Stimulated activated CD8-positive, alpha-beta memory T cell treated with anti-CD3 and anti-CD28 coated beads, Interleukin-12 subunit alpha, Interleukin-12 subunit beta, amount 100 ng/mL, for 24 hours (primary cell): ENCODE results near the gene ANXA3.

Experiments used
- DNase-seq: peaks from one replicate; pipeline ENCODE4 v3.0.0-alpha.2; 2020; ENCODE audit errors: extremely low read depth

Gene ANXA3

GRCh38 chr4:78644744-78645330 lies 93.3 kb downstream of the ANXA3 start:
- no peak for DNase-seq

GRCh38 chr4:78645853-78646757 lies 94.5 kb downstream of the ANXA3 start:
- no peak for DNase-seq

GRCh38 chr4:78647272-78647671 lies 95.7 kb downstream of the ANXA3 start:
- DNase-seq = no peak

GRCh38 chr4:78648640-78649363 lies 97.2 kb downstream of the ANXA3 start:
- DNase-seq = no peak

DNA sequence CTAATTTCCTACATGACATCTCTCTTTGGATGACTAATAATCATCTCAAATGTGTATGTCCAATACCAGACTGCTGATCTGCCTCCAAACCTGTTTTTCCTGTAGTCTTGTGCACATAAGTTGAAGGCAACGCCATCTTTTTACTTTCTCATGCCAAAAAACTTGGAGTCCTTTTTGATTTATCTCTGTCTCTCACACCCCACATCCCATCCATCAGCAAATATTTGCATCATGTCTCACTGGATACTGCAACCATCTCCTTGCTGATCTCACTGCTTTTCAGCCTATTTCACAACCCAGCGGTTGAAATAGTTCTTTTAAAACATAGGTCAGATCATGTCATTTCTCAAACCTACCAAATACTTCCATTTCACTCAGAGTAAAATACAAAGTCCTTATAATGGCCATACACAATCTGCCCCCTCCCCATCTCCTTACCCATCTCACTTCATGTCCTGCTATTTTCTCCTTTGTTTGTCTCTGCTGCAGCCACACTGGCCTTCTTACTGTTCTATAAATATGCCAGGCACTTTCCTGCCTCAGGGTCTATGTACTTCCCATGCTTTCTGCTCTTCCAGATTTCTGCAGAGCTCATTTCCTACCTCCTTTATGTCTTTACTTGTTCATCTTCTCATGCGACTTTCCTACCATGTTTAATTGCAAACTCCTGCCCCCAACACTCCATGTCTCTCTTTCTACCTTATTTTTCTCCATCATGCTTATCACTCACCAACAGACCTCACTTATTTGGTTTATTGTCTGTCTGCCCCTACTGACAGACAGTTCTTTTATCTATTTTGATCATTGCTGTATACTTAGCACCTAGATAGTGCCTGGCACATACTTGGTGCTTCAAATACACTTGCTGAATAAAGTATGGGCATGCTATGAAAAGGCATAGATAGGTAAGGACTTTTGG lies 98.8 kb downstream of the ANXA3 start:
- no peak for DNase-seq

- DNase-seq = no peak
These were observed 99.8 kb downstream of the ANXA3 start for GRCh38 chr4:78651250-78651860.

- DNase-seq = no peak
These were observed 100.8 kb downstream of the ANXA3 start for GRCh38 chr4:78652282-78652876.

DNA sequence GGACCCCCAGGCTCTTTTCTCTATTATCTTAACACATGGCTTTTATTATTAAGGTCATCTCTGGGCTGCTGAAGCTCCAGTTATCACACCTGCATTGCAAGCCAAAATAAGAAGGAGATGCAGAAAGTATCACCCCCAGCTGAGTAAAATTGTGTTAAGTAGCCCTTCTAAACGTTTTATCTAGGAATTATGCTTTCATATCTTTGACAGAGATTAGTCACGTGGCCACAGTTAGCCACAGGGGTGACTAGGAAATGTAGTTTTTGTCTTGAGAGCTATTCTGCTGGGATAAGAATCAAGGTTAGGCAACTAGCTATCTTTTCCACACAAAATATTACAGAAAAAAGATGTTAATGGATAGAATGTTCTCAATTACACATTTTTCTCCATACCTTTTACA lies 102.1 kb downstream of the ANXA3 start:
- DNase-seq = no peak

DNA sequence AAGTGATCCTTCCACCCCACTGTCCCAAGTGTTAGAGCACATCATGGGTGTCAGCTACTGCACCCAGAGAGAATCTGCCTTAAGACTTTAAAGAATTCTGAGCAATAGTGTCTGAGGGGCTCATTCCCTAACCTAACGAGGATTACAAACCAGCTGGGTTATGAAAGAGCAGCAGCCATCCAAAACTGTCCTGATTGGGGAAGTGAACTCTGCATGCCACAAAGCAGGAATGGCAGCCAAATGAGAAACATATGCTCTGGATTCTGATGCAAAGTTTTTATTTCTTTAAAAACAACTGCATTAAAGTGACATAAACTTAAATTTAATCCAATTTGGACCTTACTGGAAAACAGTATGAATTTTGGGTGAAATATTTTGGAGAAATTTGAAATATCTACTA lies 103.2 kb downstream of the ANXA3 start:
- DNase-seq = no peak

- no peak for DNase-seq
These were observed 105.4 kb downstream of the ANXA3 start for GRCh38 chr4:78656968-78657445.

- DNase-seq = no peak
These were observed 107.7 kb downstream of the ANXA3 start for GRCh38 chr4:78659264-78659663.

DNA sequence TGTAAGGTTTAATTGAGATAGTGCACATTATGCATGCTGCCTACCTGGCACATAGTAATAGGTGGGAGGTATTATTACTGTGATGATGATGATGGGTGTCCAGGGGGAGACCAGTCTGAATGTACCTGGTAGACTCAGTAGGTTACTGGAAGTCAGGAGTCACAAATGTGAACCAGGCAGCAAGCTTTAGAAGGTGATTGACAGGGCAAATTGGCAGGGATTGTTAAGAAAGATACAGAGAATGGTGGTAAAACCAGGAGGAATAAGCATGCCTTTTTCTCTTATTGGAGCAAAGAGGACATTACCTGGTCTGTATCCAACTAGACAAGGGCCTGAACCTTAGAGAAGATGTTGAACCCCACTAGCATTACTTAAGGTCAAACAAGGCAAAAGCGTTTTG lies 108.1 kb downstream of the ANXA3 start:
- no peak for DNase-seq
